ENCODE results near the gene ABLIM2. TPM values are rescaled to one million over a fixed set of nuclear protein-coding genes. Genes with fewer than 3 reads are reported as not detected.

Gene ABLIM2
- total RNA-seq, 1 experiment from 2014 or later = 6.1 TPM

GRCh38 chr4:8033829-8034528 lies 124.6 kb downstream of the ABLIM2 start:
- Histone ChIP-seq H3K9me2 (ENCODE audit: insufficient read depth) (no peaks in the 10 kb centered on the region), H3K4me3 (replicated peaks in 1 of 2; ENCODE audit: low read depth in 1 of 2, low read length in 2 of 2) (no peak overlapping the region), H2AFZ (ENCODE audit: low read depth, low read length, poor library complexity, severe bottlenecking) (no peak overlapping the region), H3K9me3 (ENCODE audit: control insufficient read depth in 1 of 2, insufficient read depth in 1 of 2, low read depth in 1 of 2, low read length in 2 of 2) (no peaks in the 10 kb centered on the region), H3K36me3 (ENCODE audit: control insufficient read depth in 1 of 2, insufficient read depth in 2 of 2, low read length in 2 of 2) (no peaks in the 10 kb centered on the region), H3K27ac (ENCODE audit: low read depth, low read length) (no peak overlapping the region; the same call in 1 of the 2 replicates), H3K27me3 (ENCODE audit: insufficient read depth, low read length) (no peaks in the 10 kb centered on the region), H3K4me1 (ENCODE audit: control insufficient read depth in 1 of 2, insufficient read depth in 2 of 2, low read length in 2 of 2) (peaks cover 0 to 8% of the 10 kb centered on the region in 2 experiments; a peak in 3 of 4 replicates), H3K9ac (ENCODE audit: low read length) (no peak overlapping the region), H3K79me2 (ENCODE audit: insufficient read depth, low read length) (no peaks in the 10 kb centered on the region), H4K20me1 (ENCODE audit: insufficient read depth) (no peaks in the 10 kb centered on the region), H3K4me2 (ENCODE audit: low read length) (no peak overlapping the region)
- RAD21 ChIA-PET (ENCODE audit: low non-redundant PET in 1 of 2, low total read pairs in 2 of 2, uncharacterized antibody in 2 of 2, unreplicated experiment in 2 of 2) = no interaction called here
- BruUV-seq (replicated peaks) = no TSS peak
- DNase-seq (ENCODE audit: low read depth, low spot score) = no peak
- TF ChIP-seq ZBTB33 (IDR thresholded peaks at IDR 0.05; ENCODE audit: extremely low read depth, insufficient replicate concordance, low read length) (no peak), SRF (IDR thresholded peaks at IDR 0.05; ENCODE audit: low read depth) (no peak), SIN3A (IDR thresholded peaks at IDR 0.05; ENCODE audit: low read depth) (no peak), SP1 (IDR thresholded peaks at IDR 0.05; ENCODE audit: low read depth) (no peak), FOSL1 (IDR thresholded peaks at IDR 0.05; ENCODE audit: low read depth) (no peak), EZH2phosphoT487 (IDR thresholded peaks at IDR 0.05; ENCODE audit: borderline replicate concordance) (no peak), ATF3 (IDR thresholded peaks at IDR 0.05) (no peak)
- intact Hi-C loops (cut with micrococcal nuclease) = no loop called here
- POLR2A ChIA-PET = no interaction called here
- no peak for ATAC-seq
- CTCF ChIA-PET = no interaction called here
